Measurements from ENCODE around the gene AATK.
"Not testable (repeated sequence)": the region's sequence is repeated elsewhere in the genome, so short reads cannot be mapped to it uniquely, and the experiment has no call there.

The AATK gene

GRCh38 chr17:81147701-81148100 is 18.3 kb downstream of the AATK start:
- DNase-seq (ENCODE audit: low read depth) = no peak
- H3K4me3 ChIP-seq (ENCODE audit: low read length) = no peak overlapping the region
- TF ChIP-seq, protein P1, sequence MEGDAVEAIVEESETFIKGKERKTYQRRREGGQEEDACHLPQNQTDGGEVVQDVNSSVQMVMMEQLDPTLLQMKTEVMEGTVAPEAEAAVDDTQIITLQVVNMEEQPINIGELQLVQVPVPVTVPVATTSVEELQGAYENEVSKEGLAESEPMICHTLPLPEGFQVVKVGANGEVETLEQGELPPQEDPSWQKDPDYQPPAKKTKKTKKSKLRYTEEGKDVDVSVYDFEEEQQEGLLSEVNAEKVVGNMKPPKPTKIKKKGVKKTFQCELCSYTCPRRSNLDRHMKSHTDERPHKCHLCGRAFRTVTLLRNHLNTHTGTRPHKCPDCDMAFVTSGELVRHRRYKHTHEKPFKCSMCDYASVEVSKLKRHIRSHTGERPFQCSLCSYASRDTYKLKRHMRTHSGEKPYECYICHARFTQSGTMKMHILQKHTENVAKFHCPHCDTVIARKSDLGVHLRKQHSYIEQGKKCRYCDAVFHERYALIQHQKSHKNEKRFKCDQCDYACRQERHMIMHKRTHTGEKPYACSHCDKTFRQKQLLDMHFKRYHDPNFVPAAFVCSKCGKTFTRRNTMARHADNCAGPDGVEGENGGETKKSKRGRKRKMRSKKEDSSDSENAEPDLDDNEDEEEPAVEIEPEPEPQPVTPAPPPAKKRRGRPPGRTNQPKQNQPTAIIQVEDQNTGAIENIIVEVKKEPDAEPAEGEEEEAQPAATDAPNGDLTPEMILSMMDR (IDR thresholded peaks at IDR 0.05; ENCODE audit: insufficient read depth, low read depth, low read length, missing control alignments) = no peak

DNA sequence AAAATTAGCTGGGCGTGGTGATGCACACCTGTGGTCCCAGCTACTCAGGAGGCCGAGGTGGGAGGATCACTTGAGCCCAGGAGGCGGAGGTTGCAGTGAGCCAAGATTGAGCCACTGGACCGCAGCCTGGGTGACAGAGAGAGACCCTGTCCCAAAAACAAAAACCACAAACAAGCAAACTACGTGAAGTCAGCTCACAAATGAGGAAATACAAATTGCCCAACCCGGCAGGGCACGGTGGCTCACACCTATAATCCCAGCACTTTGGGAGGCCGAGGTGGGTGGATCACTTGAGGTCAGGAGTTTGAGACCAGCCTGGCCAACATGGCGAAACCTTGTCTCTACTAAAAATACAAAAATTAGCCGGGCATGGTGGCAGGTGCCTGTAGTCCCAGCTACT is 19.8 kb downstream of the AATK start:
- H3K4me3 ChIP-seq (ENCODE audit: low read length); DNase-seq (ENCODE audit: low read depth): not testable (repeated sequence)

- DNase-seq (ENCODE audit: low read depth) = no peak
- no peak overlapping the region for H3K4me3 ChIP-seq (ENCODE audit: low read length)
- TF ChIP-seq, protein P1 (IDR thresholded peaks at IDR 0.05; ENCODE audit: insufficient read depth, low read depth, low read length, missing control alignments) = no peak
These were observed 21.6 kb downstream of the AATK start for GRCh38 chr17:81144423-81144781.

- no peak overlapping the region for H3K4me3 ChIP-seq (ENCODE audit: low read length)
- DNase-seq (ENCODE audit: low read depth) = no peak
- TF ChIP-seq, protein P1 (IDR thresholded peaks at IDR 0.05; ENCODE audit: insufficient read depth, low read depth, low read length, missing control alignments) = no peak
These were observed 22.2 kb downstream of the AATK start for GRCh38 chr17:81143717-81144422.

DNA sequence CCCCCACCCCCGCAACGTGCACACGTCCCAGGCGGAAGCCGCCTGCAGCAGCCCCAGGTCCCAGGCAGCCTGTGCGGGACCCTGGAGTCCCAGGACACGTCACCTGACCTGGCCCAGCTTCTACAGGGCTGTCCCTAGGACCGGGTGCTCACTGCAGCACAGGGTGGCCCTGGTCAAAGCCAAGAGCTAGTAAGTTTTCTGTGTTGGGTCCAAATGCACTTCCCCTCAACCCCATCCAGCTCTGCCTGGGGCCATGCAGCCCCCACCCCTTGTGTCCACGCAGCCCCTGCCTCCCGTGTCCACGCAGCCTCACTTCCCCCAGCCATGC is 22.9 kb downstream of the AATK start:
- no peak overlapping the region for H3K4me3 ChIP-seq (ENCODE audit: low read length)
- no peak for DNase-seq (ENCODE audit: low read depth)
- TF ChIP-seq, protein P1 (IDR thresholded peaks at IDR 0.05; ENCODE audit: insufficient read depth, low read depth, low read length, missing control alignments) = no peak

DNA sequence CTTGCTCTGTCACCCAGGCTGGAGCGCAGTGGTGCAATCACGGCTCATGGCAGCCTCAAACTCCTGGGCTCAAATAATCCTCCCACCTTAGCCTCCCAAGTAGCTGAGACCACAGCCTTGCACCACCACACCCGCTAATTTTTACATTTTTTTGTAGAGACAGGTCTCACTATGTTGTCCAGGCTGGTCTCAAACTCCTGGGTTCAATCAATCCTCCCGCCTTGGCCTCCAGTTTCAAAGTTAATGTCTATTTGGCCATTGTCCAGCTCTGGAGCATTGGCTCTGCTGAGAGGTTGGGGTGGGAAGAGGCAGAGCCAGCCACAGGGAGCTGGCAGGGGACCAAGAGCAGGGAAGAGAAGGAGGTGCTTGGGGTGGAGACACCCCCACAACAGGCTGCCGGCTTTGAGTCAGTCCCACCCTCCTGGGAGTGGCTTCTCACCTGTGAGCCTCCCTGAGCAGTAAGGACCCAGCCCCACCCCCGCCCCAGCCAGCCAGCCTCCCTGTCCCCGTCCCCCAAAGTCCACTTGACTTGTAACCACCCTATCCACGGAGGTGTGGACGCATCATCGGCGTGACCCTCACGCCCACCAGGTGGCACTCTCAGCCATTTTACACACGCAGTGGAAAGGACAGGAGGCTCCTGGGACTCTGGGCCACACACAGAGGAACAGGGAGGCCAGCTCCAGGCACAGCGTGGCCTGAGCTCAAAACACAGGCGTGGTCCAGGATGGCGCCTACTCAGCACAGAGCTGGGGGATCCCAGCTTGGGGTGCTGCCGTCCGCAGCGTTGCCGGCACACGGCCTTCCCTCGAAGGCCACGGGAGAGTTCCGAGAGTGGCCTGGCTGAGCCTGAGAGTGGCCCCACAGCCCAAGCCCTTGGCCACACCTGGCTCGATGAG is 23.5 kb downstream of the AATK start:
- TF ChIP-seq, protein P1 (IDR thresholded peaks at IDR 0.05; ENCODE audit: insufficient read depth, low read depth, low read length, missing control alignments) = peak; percentile 62
- no peak overlapping the region for H3K4me3 ChIP-seq (ENCODE audit: low read length)
- peak; percentile 66 for DNase-seq (ENCODE audit: low read depth)

GRCh38 chr17:81140695-81141094 is 25.3 kb downstream of the AATK start:
- DNase-seq (ENCODE audit: low read depth) = no peak
- TF ChIP-seq, protein P1 (IDR thresholded peaks at IDR 0.05; ENCODE audit: insufficient read depth, low read depth, low read length, missing control alignments) = no peak
- H3K4me3 ChIP-seq (ENCODE audit: low read length) = no peak overlapping the region
